ENCODE measurements around the gene ZNF469.

GRCh38 chr16:88430185-88430523 is 47.4 kb downstream of the ZNF469 start:
- TF ChIP-seq CTCF (conservative IDR thresholded peaks at IDR 0.05 in 1 of 2, IDR thresholded peaks at IDR 0.05 in 1 of 2; ENCODE audit: extremely low read depth in 1 of 2, insufficient read depth in 1 of 2, low read depth in 1 of 2, low read length in 2 of 2) = no peak
- TF ChIP-seq EZH2 (IDR thresholded peaks at IDR 0.05; ENCODE audit: borderline replicate concordance, low read length) = no peak

All from mammary epithelial cell (primary cell).